Spleen (tissue), 11 donors: ENCODE data around the gene VSX2. TPM values are rescaled to one million over a fixed set of nuclear protein-coding genes. Genes with fewer than 3 reads are reported as not detected.

Source experiments
- DNase-seq: peaks from one replicate; pipeline ENCODE4 v3.0.0-alpha.2; 2020
- H3K27ac ChIP-seq, 8 donors: fragments of 200-600 bp; sonication (generic) in 7 of 8; 1 replicate in 4 of 8; 2 replicates in 4 of 8; pipeline versions ENCODE4 v1.5.0 to v1.8.0; 2016 to 2021; ENCODE audit warnings: inconsistent platforms in 4 of 8, mild to moderate bottlenecking in 4 of 8, moderate library complexity in 1 of 8
- H3K27me3 ChIP-seq, 7 donors: fragments of 200-600 bp; sonication (generic) in 6 of 7; replicated peaks in 1 of 7; 1 replicate in 4 of 7; 2 replicates in 3 of 7; pipeline versions ENCODE4 v1.5.0 to v1.8.0; 2016 to 2021; ENCODE audit warnings: inconsistent platforms in 3 of 7, mild to moderate bottlenecking in 1 of 7
- H3K36me3 ChIP-seq, 6 donors: fragments of 200-600 bp; sonication (generic) in 5 of 6; 1 replicate in 4 of 6; 2 replicates in 2 of 6; pipeline versions ENCODE4 v1.5.0 to v1.8.0; 2016 to 2021; ENCODE audit warnings: inconsistent platforms in 2 of 6
- H3K4me1 ChIP-seq, 6 donors: fragments of 200-600 bp; sonication (generic) in 5 of 6; 1 replicate in 3 of 6; 2 replicates in 3 of 6; pipeline versions ENCODE4 v1.5.0 to v1.8.0; 2016 to 2021; ENCODE audit warnings: inconsistent platforms in 3 of 6
- H3K4me3 ChIP-seq, 8 donors: fragments of 200-600 bp; sonication (generic) in 7 of 8; 1 replicate in 4 of 8; 2 replicates in 4 of 8; pipeline versions ENCODE4 v1.5.0 to v1.8.0; 2016 to 2021; ENCODE audit warnings: inconsistent platforms in 4 of 8, mild to moderate bottlenecking in 4 of 8, moderate library complexity in 2 of 8
- H3K9me3 ChIP-seq, 8 donors: fragments of 200-600 bp; sonication (generic) in 7 of 8; 1 replicate in 4 of 8; 2 replicates in 4 of 8; pipeline versions ENCODE4 v1.5.0 to v1.8.0; 2016 to 2021; ENCODE audit warnings: inconsistent platforms in 4 of 8
- POLR2A ChIP-seq, 3 donors: fragments of 450-650 bp; IDR thresholded peaks; one replicate each; pipeline ENCODE4 v1.5.1; 2017; ENCODE audit warnings: antibody characterized with exemption in 3 of 3, mild to moderate bottlenecking in 1 of 3
- POLR2AphosphoS5 ChIP-seq, 3 donors: sonication (generic); formaldehyde crosslinking; IDR thresholded peaks; one replicate each; pipeline ENCODE4 v1.5.1; 2017; ENCODE audit warnings: antibody characterized with exemption in 3 of 3
- WGBS, 5 donors: extraction: QIAGEN DNeasy Blood & Tissue Kit in 3 of 5; methylation state at CpG; one replicate each; pipeline versions ENCODE4 v1.1.5 to v1.1.7; 2013 to 2018; 5-methylcytosine and 5-hydroxymethylcytosine counted together
- intact Hi-C: fragments of 100-400 bp; cut with DNase I; formaldehyde crosslinking; loops from one replicate; pipeline ENCODE4 v1.15.0; 2023; ENCODE audit warnings: low total_unique reads
- polyA plus RNA-seq, 3 donors: library from polyadenylated mRNA; stranded (reverse); fragments of 200-250 nt; gene quantifications; one replicate each; pipeline ENCODE4 v1.2.1, GENCODE V29; 2013
- total RNA-seq, 7 donors: library from RNA; depleted of rRNA in 3 of 7; stranded (reverse); fragments of >200 nt in 3 of 7; fragmentation: NEBNext Ultra II Directional in 4 of 7; extraction: Animal tissue kit (Norgen Biotek cat#: 25700) in 4 of 7; gene quantifications; one replicate each; pipeline versions ENCODE4 v1.1.0 to v1.2.1, GENCODE V29; 2016 to 2021
- TF ChIP-seq, protein P1 (sequence below), 11 experiments: fragments of 200-600 bp in 7 of 11; fragments of 450-650 bp in 4 of 11; sonication (generic) in 4 of 11; IDR thresholded peaks in 8 of 11; conservative IDR thresholded peaks in 3 of 11; 1 replicate in 7 of 11; 2 replicates in 4 of 11; pipeline versions ENCODE4 v1.4.0 to v1.8.0; 2016 to 2021; ENCODE audit warnings: antibody characterized with exemption in 11 of 11, inconsistent platforms in 4 of 11, mild to moderate bottlenecking in 1 of 11
- donor health status: healthy with polysubstance abuse.
- donor health status: DM: no; HTN: no; CAD: no; lungs with moderate emphysema.
- donor health status: DM: no; HTN: no; CAD: no.
- donor health status: Bipolar disorder and iron deficiency.
- donor health status: healthy.
- donor health status: DM: no; HTN: no; CAD: no.
- donor health status: DM: yes; HTN: yes; CAD: no.

Gene VSX2
- total and polyA plus RNA-seq, 10 donors, result not detected

DNA sequence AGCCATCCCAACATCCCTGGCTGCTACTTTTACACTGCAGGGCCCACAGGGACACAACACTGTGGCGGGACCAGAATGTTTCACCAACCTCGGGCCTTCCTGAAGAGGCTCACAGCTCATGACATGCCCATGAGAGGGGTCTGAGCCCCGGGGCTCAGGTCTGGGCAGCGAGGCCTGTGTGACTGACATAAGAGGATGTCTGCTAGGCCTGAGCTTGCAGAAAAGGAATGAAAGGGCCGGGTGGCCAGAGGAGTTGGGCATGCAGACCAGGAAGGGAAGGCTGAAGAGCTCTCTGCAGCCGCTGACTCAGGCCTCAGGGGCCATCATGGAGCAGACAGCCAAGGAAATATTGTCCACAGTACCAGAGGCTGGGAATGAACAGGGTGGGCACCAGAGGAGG lies 18.3 kb upstream of the VSX2 start:
- H3K27ac ChIP-seq, result no peak overlapping the region
- no peak for TF ChIP-seq POLR2AphosphoS5 (IDR thresholded peaks at IDR 0.05)
- no peak for TF ChIP-seq POLR2A (IDR thresholded peaks at IDR 0.05)
- TF ChIP-seq, protein P1, sequence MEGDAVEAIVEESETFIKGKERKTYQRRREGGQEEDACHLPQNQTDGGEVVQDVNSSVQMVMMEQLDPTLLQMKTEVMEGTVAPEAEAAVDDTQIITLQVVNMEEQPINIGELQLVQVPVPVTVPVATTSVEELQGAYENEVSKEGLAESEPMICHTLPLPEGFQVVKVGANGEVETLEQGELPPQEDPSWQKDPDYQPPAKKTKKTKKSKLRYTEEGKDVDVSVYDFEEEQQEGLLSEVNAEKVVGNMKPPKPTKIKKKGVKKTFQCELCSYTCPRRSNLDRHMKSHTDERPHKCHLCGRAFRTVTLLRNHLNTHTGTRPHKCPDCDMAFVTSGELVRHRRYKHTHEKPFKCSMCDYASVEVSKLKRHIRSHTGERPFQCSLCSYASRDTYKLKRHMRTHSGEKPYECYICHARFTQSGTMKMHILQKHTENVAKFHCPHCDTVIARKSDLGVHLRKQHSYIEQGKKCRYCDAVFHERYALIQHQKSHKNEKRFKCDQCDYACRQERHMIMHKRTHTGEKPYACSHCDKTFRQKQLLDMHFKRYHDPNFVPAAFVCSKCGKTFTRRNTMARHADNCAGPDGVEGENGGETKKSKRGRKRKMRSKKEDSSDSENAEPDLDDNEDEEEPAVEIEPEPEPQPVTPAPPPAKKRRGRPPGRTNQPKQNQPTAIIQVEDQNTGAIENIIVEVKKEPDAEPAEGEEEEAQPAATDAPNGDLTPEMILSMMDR (IDR thresholded peaks at IDR 0.05 in 8 of 11, conservative IDR thresholded peaks at IDR 0.05 in 3 of 11), result no peak
- no peak for DNase-seq
- no peaks in the 10 kb centered on the region for H3K9me3 ChIP-seq
- no peaks in the 10 kb centered on the region for H3K36me3 ChIP-seq
- 72 to 85% (median 84%) methylated on average over 6 of the region's 6 CpGs for WGBS, 5 donors
- H3K27me3 ChIP-seq, result peaks cover 0 to 65% (median 19%) of the 10 kb centered on the region in 7 donors
- intact Hi-C loops, result no loop called here
- no peak overlapping the region for H3K4me3 ChIP-seq
- peaks cover 0 to 11% (median 8%) of the 10 kb centered on the region in 6 donors for H3K4me1 ChIP-seq

DNA sequence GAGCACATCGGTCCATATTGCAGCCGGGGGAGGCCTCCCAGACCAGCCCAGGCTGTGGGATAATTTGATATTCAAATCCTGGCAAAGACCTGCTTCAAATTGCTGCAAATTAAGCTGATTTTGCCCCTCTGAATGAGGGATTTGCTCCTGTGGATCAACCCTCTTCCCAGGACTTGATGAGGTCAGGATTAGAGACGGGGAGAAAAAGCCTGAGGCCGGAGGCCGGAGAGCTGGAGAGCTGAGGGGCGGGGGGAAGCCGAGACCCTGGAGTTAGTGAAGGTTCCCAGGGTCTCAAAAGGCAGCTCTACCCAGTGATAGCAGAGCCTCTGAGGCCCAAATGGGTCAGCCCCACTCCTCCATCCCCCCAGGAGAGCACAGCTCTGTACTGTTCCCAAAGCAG lies 17.5 kb upstream of the VSX2 start:
- Histone ChIP-seq H3K27ac (no peak overlapping the region), H3K36me3 (no peaks in the 10 kb centered on the region), H3K4me1 (peaks cover 0 to 11% (median 8%) of the 10 kb centered on the region in 6 donors), H3K4me3 (no peak overlapping the region), H3K9me3 (no peaks in the 10 kb centered on the region), H3K27me3 (peaks cover 0 to 61% (median 19%) of the 10 kb centered on the region in 7 donors)
- 82 to 96% (median 90%) methylated on average over 7 of the region's 7 CpGs for WGBS, 5 donors
- DNase-seq, result no peak
- TF ChIP-seq POLR2AphosphoS5 (IDR thresholded peaks at IDR 0.05) (no peak), POLR2A (IDR thresholded peaks at IDR 0.05) (no peak)
- TF ChIP-seq, protein P1 (IDR thresholded peaks at IDR 0.05 in 8 of 11, conservative IDR thresholded peaks at IDR 0.05 in 3 of 11), result no peak
- intact Hi-C loops, result no loop called here

DNA sequence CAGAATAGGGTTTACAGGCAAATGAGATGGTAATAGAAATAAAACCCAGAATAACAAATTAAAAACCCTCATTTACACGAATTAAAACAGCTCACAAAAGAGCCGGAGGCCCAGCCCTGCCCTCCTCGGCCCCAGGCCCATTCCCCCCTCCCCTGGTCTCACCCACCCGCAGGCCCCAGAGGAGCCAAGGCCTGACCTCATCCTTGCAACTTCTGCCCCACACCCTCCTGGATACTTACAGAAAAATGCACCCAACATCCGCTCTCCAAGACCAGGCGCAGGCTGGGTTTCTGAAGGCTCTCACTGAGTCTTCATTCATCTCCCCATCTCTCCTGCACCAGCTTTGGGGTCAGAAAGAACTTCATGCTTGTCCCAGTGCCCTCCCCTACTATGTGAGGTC lies 16.2 kb upstream of the VSX2 start:
- no peak for TF ChIP-seq POLR2A (IDR thresholded peaks at IDR 0.05)
- TF ChIP-seq POLR2AphosphoS5 (IDR thresholded peaks at IDR 0.05), result no peak
- TF ChIP-seq, protein P1 (IDR thresholded peaks at IDR 0.05 in 8 of 11, conservative IDR thresholded peaks at IDR 0.05 in 3 of 11), result no peak
- H3K4me1 ChIP-seq, result peaks cover 0 to 4% (median 1%) of the 10 kb centered on the region in 6 donors
- 80 to 89% (median 83%) methylated on average over 6 of the region's 6 CpGs for WGBS, 5 donors
- H3K27ac ChIP-seq, result no peak overlapping the region
- no peak overlapping the region for H3K4me3 ChIP-seq
- no peak for DNase-seq
- H3K9me3 ChIP-seq, result no peaks in the 10 kb centered on the region
- H3K36me3 ChIP-seq, result no peaks in the 10 kb centered on the region
- intact Hi-C loops, result no loop called here
- peaks cover 0 to 59% (median 11%) of the 10 kb centered on the region in 7 donors for H3K27me3 ChIP-seq

DNA sequence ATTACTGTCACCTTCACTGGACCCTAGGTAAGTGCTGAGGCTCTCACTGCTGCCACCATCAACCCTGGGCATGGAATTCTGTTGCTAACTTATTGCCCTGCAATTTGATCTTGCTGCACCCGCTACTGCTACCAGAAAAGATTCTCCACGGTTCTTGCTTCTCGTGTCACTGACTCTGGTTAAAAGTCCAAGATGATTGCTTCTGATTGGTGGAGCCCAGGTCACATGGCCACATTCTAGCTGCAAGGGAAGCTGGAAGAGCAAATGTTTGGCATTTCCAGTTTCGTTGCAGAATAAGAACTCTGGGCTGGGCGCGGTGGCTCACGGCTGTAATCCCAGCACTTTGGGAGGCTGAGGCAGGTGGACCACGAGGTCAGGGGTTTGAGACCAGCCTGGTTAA lies 7.5 kb upstream of the VSX2 start:
- peaks cover 0 to 17% (median 11%) of the 10 kb centered on the region in 8 donors for H3K9me3 ChIP-seq
- 69 to 89% (median 81%) methylated on average over 6 to 8 of the region's 8 CpGs for WGBS, 5 donors
- H3K36me3 ChIP-seq, result no peaks in the 10 kb centered on the region
- DNase-seq, result no peak
- peaks cover 0 to 77% (median 0%) of the 10 kb centered on the region in 7 donors for H3K27me3 ChIP-seq
- no peak overlapping the region for H3K4me3 ChIP-seq
- no peak overlapping the region for H3K27ac ChIP-seq
- intact Hi-C loops, result no loop called here
- TF ChIP-seq POLR2A (IDR thresholded peaks at IDR 0.05), result no peak
- no peak for TF ChIP-seq POLR2AphosphoS5 (IDR thresholded peaks at IDR 0.05)
- TF ChIP-seq, protein P1 (IDR thresholded peaks at IDR 0.05 in 8 of 11, conservative IDR thresholded peaks at IDR 0.05 in 3 of 11), result no peak
- H3K4me1 ChIP-seq, result no peaks in the 10 kb centered on the region
